H1 (cell line): ENCODE data around the gene PRKN. TPM values are rescaled to one million over a fixed set of nuclear protein-coding genes. Genes with fewer than 3 reads are reported as not detected.

ENCODE experiments used
- CTCF ChIA-PET: fragments of 300-600 bp; sonication (Branson Sonifier 250); formaldehyde crosslinking; loops from one replicate; lab custom pipeline; 2021; ENCODE audit not compliant: partially characterized antibody; lab: Charles Lee
- POLR2A ChIA-PET: fragments of 300-600 bp; sonication (Branson Sonifier 250); formaldehyde crosslinking; loops from one replicate; lab custom pipeline; 2021; ENCODE audit warnings: inconsistent platforms; ENCODE audit not compliant: partially characterized antibody; lab: Charles Lee
- DNase-seq, 2 experiments: peaks; one replicate each; pipeline versions ENCODE4 v3.0.0 to v3.0.0-alpha.2; 2010 to 2022; ENCODE audit warnings: low spot score in 2 of 2, low read depth in 1 of 2, mixed read lengths in 1 of 2
- FAIRE-seq: peaks from 2 replicates; lab custom pipeline; 2011; peaks lifted over from hg19 to GRCh38; lab: Jason Lieb, UNC
- H2AFZ ChIP-seq: 2 replicates; pipeline ENCODE4 v1.8.1; 2012; ENCODE audit warnings: low read length, inconsistent platforms
- H2AK5ac ChIP-seq: 2 replicates; pipeline ENCODE4 v1.6.1; 2013; ENCODE audit warnings: low read depth, low read length
- H2BK120ac ChIP-seq: replicated peaks from 2 replicates; pipeline ENCODE3; 2013; ENCODE audit warnings: low read depth, low read length, inconsistent platforms
- H2BK12ac ChIP-seq: 2 replicates; pipeline ENCODE4 v1.6.1; 2013; ENCODE audit warnings: low read depth, low read length
- H2BK15ac ChIP-seq: 2 replicates; pipeline ENCODE4 v1.6.1; 2013; ENCODE audit warnings: low read length
- H2BK20ac ChIP-seq: 2 replicates; pipeline ENCODE4 v1.6.1; 2013; ENCODE audit warnings: low read length
- H2BK5ac ChIP-seq: 2 replicates; pipeline ENCODE4 v1.6.1; 2013; ENCODE audit warnings: low read depth, low read length
- H3K14ac ChIP-seq: 2 replicates; pipeline ENCODE4 v1.6.1; 2013; ENCODE audit warnings: inconsistent platforms; ENCODE audit not compliant: insufficient read length
- H3K18ac ChIP-seq: 2 replicates; pipeline ENCODE4 v1.6.1; 2013; ENCODE audit warnings: low read length; ENCODE audit errors: extremely low read depth
- H3K23ac ChIP-seq: 2 replicates; pipeline ENCODE4 v1.6.1; 2013; ENCODE audit warnings: inconsistent platforms; ENCODE audit not compliant: insufficient read length
- H3K23me2 ChIP-seq: 2 replicates; pipeline ENCODE4 v1.6.1; 2013; ENCODE audit warnings: low read depth, low read length
- H3K27ac ChIP-seq: 2 replicates; pipeline ENCODE4 v1.6.1; 2011; ENCODE audit warnings: low read depth, low read length, inconsistent platforms
- H3K27me3 ChIP-seq, 4 experiments: replicated peaks in 1 of 4; 1 replicate in 1 of 4; 2 replicates in 3 of 4; pipeline versions ENCODE4 v1.6.1 to v1.8.1; 2011 to 2013; ENCODE audit warnings: low read length in 3 of 4, mild to moderate bottlenecking in 3 of 4, inconsistent platforms in 2 of 4, mixed read lengths in 2 of 4, moderate library complexity in 1 of 4; ENCODE audit not compliant: control insufficient read depth in 3 of 4, insufficient read depth in 3 of 4; ENCODE audit errors: extremely low read depth in 1 of 4
- H3K36me3 ChIP-seq, 4 experiments: 2 replicates each; pipeline versions ENCODE4 v1.6.1 to v1.8.1; 2011 to 2013; ENCODE audit warnings: mild to moderate bottlenecking in 4 of 4, low read length in 3 of 4, moderate library complexity in 2 of 4, control low read depth in 1 of 4, inconsistent platforms in 1 of 4; ENCODE audit not compliant: insufficient read depth in 4 of 4, control insufficient read depth in 2 of 4
- H3K4ac ChIP-seq: replicated peaks from 2 replicates; pipeline ENCODE3; 2013; ENCODE audit warnings: low read length, low read depth, mixed read lengths, inconsistent platforms; ENCODE audit not compliant: insufficient read length
- H3K4me1 ChIP-seq, 4 experiments: replicated peaks in 1 of 4; 1 replicate in 1 of 4; 2 replicates in 3 of 4; pipeline versions ENCODE4 v1.6.1 to v1.8.1; 2011 to 2013; ENCODE audit warnings: low read length in 3 of 4, inconsistent platforms in 2 of 4, mixed read lengths in 1 of 4; ENCODE audit not compliant: insufficient read depth in 4 of 4, control insufficient read depth in 3 of 4
- H3K4me2 ChIP-seq, 2 experiments: 2 replicates each; pipeline versions ENCODE4 v1.6.1 to v1.8.1; 2011 to 2013; ENCODE audit warnings: low read depth in 2 of 2, low read length in 2 of 2, control low read depth in 1 of 2, inconsistent platforms in 1 of 2, mild to moderate bottlenecking in 1 of 2; ENCODE audit not compliant: insufficient read depth in 1 of 2
- H3K4me3 ChIP-seq, 4 experiments: fragments of 200-600, 300-600 bp in 1 of 4; sonication (generic), shearing (Covaris generic), sonication (Bioruptor Twin) in 1 of 4; 2 replicates each; pipeline versions ENCODE4 v1.5.1 to v1.8.1; 2011 to 2016; ENCODE audit warnings: low read length in 4 of 4, low read depth in 3 of 4, control low read depth in 2 of 4, inconsistent platforms in 2 of 4, mild to moderate bottlenecking in 2 of 4, mixed read lengths in 1 of 4, moderate library complexity in 1 of 4; ENCODE audit not compliant: insufficient read depth in 2 of 4; ENCODE audit errors: extremely low read depth in 1 of 4
- H3K56ac ChIP-seq: replicated peaks from 2 replicates; pipeline ENCODE3; 2013; ENCODE audit warnings: low read depth, mild to moderate bottlenecking, mixed read lengths, low read length, inconsistent platforms; ENCODE audit not compliant: insufficient read length
- H3K79me1 ChIP-seq: 2 replicates; pipeline ENCODE4 v1.6.1; 2013; ENCODE audit warnings: low read depth, low read length, control low read depth
- H3K79me2 ChIP-seq, 2 experiments: 2 replicates each; pipeline versions ENCODE4 v1.6.1 to v1.8.1; 2012 to 2013; ENCODE audit warnings: low read length in 2 of 2, mild to moderate bottlenecking in 2 of 2, inconsistent platforms in 1 of 2; ENCODE audit not compliant: insufficient read depth in 2 of 2, control insufficient read depth in 1 of 2
- H3K9ac ChIP-seq, 4 experiments: replicated peaks in 1 of 4; 1 replicate in 1 of 4; 2 replicates in 3 of 4; pipeline versions ENCODE4 v1.6.1 to v1.8.1; 2011 to 2013; ENCODE audit warnings: low read depth in 3 of 4, low read length in 3 of 4, control low read depth in 2 of 4, mild to moderate bottlenecking in 2 of 4, moderate library complexity in 2 of 4, inconsistent platforms in 1 of 4; ENCODE audit errors: extremely low read depth in 1 of 4
- H3K9me3 ChIP-seq, 2 experiments: 2 replicates each; pipeline versions ENCODE4 v1.6.1 to v1.8.1; 2012 to 2013; ENCODE audit warnings: mild to moderate bottlenecking in 2 of 2, moderate library complexity in 2 of 2, control low read depth in 1 of 2, inconsistent platforms in 1 of 2, low read depth in 1 of 2, low read length in 1 of 2, mixed read lengths in 1 of 2; ENCODE audit not compliant: insufficient read depth in 2 of 2
- H4K20me1 ChIP-seq, 2 experiments: replicated peaks in 1 of 2; 2 replicates each; pipeline versions ENCODE3 to v1.8.1; 2011 to 2013; ENCODE audit warnings: inconsistent platforms in 2 of 2, low read length in 2 of 2, mild to moderate bottlenecking in 1 of 2; ENCODE audit not compliant: insufficient read depth in 2 of 2, control insufficient read depth in 1 of 2
- H4K5ac ChIP-seq: 2 replicates; pipeline ENCODE4 v1.6.1; 2013; ENCODE audit warnings: low read length, low read depth, mixed read lengths, inconsistent platforms; ENCODE audit not compliant: insufficient read length
- H4K8ac ChIP-seq: 2 replicates; pipeline ENCODE4 v1.8.0; 2013; ENCODE audit warnings: mild to moderate bottlenecking, moderate library complexity, low read length, inconsistent platforms; ENCODE audit not compliant: insufficient read depth; ENCODE audit errors: extremely low read depth
- H4K91ac ChIP-seq: replicated peaks from 2 replicates; pipeline ENCODE3; 2013; ENCODE audit warnings: low read length, mixed read lengths, inconsistent platforms; ENCODE audit not compliant: insufficient read length
- JUND ChIP-seq: IDR thresholded peaks from 2 replicates; pipeline ENCODE4 v1.6.1; 2011; ENCODE audit warnings: mild to moderate bottlenecking, improper control_type of control experiment, low read length
- NANOG ChIP-seq: IDR thresholded peaks from 2 replicates; pipeline ENCODE4 v1.6.1; 2011; ENCODE audit warnings: low read length, low read depth, mild to moderate bottlenecking, inconsistent platforms; ENCODE audit not compliant: insufficient read depth, poor library complexity, severe bottlenecking
- SIN3A ChIP-seq, 2 experiments: IDR thresholded peaks in 1 of 2; conservative IDR thresholded peaks in 1 of 2; 2 replicates each; pipeline ENCODE4 v1.6.1; 2011 to 2012; ENCODE audit warnings: low read length in 2 of 2, improper control_type of control experiment in 1 of 2, low read depth in 1 of 2, mild to moderate bottlenecking in 1 of 2
- WGBS, 2 experiments: shearing (Covaris generic) in 1 of 2; methylation state at CpG; one replicate each; pipeline versions ENCODE4 v1.1.6 to v1.1.7; 2013 to 2015; ENCODE audit warnings: low lambda C conversion rate in 2 of 2, mixed read lengths in 2 of 2, inconsistent platforms in 1 of 2, low coverage in 1 of 2, missing lambda C conversion rate in 1 of 2; ENCODE audit not compliant: insufficient replicate concordance in 2 of 2, insufficient coverage in 1 of 2, insufficient read length in 1 of 2; ENCODE audit errors: extremely low coverage in 1 of 2, missing lambda C conversion rate in 1 of 2; 5-methylcytosine and 5-hydroxymethylcytosine counted together
- polyA plus RNA-seq, 7 experiments: library from polyadenylated mRNA; depleted of rRNA in 3 of 7; stranded (reverse) in 5 of 7; unstranded in 2 of 7; fragments of >200 nt in 5 of 7; fragments of 200-250 nt in 2 of 7; gene quantifications; 1 replicate in 5 of 7; 2 replicates in 1 of 7; 4 replicates in 1 of 7; pipeline versions ENCODE4 v1.2.1 to v1.2.3, GENCODE V29; 2011 to 2013; ENCODE audit warnings: missing spikeins in 2 of 7, mixed read lengths in 2 of 7
- total RNA-seq: library from RNA; stranded (reverse); fragmentation: NEBNext Ultra II Directional; extraction: Animal tissue kit (Norgen Biotek cat#: 25700); gene quantifications from 2 replicates; pipeline ENCODE4 v1.2.1, GENCODE V29; 2021

Gene PRKN
- total and polyA plus RNA-seq, 2 of the 8 experiments (the other 6 are each of a cell fraction or from before 2014, with no cell fraction given) = 0.13 to 0.29 TPM

GRCh38 chr6:161721511-161721910 is 1006.1 kb downstream of the PRKN start:
- Histone ChIP-seq H3K18ac (no peak overlapping the region), H2BK12ac (no peak overlapping the region), H3K14ac (no peak overlapping the region), H4K20me1 (no peaks in the 10 kb centered on the region), H3K27me3 (no peaks in the 10 kb centered on the region), H4K91ac (no peak overlapping the region), H3K4me2 (no peak overlapping the region), H2BK120ac (no peak overlapping the region), H3K4me3 (no peak overlapping the region), H2BK5ac (no peak overlapping the region), H4K8ac (no peak overlapping the region), H3K56ac (no peak overlapping the region), H4K5ac (no peak overlapping the region), H3K79me1 (no peaks in the 10 kb centered on the region), H2BK15ac (no peak overlapping the region), H3K9ac (no peak overlapping the region), H3K23ac (no peak overlapping the region), H2BK20ac (no peak overlapping the region), H3K27ac (no peak overlapping the region), H3K4me1 (no peaks in the 10 kb centered on the region), H3K23me2 (no peaks in the 10 kb centered on the region), H3K79me2 (no peaks in the 10 kb centered on the region), H3K4ac (no peak overlapping the region), H3K9me3 (no peaks in the 10 kb centered on the region), H2AK5ac (no peak overlapping the region), H3K36me3 (no peaks in the 10 kb centered on the region), H2AFZ (0 out of 2 replicates have a peak overlapping the region, but pooled peaks have one; percentile 40)
- FAIRE-seq = no peak
- no peak for TF ChIP-seq JUND
- no peak for TF ChIP-seq NANOG
- TF ChIP-seq SIN3A (conservative IDR thresholded peaks at IDR 0.05 in 1 of 2, IDR thresholded peaks at IDR 0.05 in 1 of 2; ENCODE audit: low read depth in 1 of 2, low read length in 2 of 2) = no peak
- no peak for DNase-seq
- ChIA-PET CTCF (interaction anchor here (1.0 kb wide), 1 partner anchor 102 kb away, joined by 3 read pairs; no protein-coding TSS in a partner anchor), POLR2A (no interaction called here)
- WGBS, 2 experiments = 95% methylated on average over 8 of the region's 8 CpGs; no CpG with 5 or more reads in 1 of the 2 experiments
